ENCODE measurements around the gene P2RY11.

The P2RY11 gene

DNA sequence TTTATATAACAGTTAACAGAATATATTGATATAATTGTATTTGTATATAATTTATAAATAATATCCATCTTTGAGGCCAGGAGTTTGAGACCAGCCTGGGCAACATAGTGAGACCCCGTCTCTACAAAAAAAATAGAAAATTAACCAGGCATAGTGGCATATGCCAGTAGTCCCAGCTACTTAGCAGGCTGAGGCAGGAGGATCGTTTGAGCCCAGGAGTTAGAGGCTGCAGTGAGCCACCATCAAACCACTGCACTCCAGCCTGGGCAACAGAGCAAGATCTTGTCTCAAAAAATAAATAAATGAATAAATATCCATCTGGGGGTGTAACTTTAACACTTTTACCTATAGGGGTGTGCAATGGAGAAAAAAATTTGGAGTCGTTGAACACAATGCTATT is 26.7 kb upstream of the P2RY11 start:
- TF ChIP-seq, protein P1, sequence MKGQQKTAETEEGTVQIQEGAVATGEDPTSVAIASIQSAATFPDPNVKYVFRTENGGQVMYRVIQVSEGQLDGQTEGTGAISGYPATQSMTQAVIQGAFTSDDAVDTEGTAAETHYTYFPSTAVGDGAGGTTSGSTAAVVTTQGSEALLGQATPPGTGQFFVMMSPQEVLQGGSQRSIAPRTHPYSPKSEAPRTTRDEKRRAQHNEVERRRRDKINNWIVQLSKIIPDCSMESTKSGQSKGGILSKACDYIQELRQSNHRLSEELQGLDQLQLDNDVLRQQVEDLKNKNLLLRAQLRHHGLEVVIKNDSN (IDR thresholded peaks at IDR 0.05) = no peak
- TF ChIP-seq TCF12 (IDR thresholded peaks at IDR 0.05; ENCODE audit: low read depth) (no peak), ZBTB7A (IDR thresholded peaks at IDR 0.05; ENCODE audit: low read depth) (no peak), CREB1 (IDR thresholded peaks at IDR 0.05; ENCODE audit: low read depth) (no peak), EP300 (IDR thresholded peaks at IDR 0.05; ENCODE audit: borderline replicate concordance) (no peak), CEBPB (IDR thresholded peaks at IDR 0.05) (no peak), EGR1 (IDR thresholded peaks at IDR 0.05) (no peak), YY1 (IDR thresholded peaks at IDR 0.05; ENCODE audit: low read depth) (no peak), RAD21 (IDR thresholded peaks at IDR 0.05; ENCODE audit: low read depth) (no peak)
- TF ChIP-seq, protein P2, sequence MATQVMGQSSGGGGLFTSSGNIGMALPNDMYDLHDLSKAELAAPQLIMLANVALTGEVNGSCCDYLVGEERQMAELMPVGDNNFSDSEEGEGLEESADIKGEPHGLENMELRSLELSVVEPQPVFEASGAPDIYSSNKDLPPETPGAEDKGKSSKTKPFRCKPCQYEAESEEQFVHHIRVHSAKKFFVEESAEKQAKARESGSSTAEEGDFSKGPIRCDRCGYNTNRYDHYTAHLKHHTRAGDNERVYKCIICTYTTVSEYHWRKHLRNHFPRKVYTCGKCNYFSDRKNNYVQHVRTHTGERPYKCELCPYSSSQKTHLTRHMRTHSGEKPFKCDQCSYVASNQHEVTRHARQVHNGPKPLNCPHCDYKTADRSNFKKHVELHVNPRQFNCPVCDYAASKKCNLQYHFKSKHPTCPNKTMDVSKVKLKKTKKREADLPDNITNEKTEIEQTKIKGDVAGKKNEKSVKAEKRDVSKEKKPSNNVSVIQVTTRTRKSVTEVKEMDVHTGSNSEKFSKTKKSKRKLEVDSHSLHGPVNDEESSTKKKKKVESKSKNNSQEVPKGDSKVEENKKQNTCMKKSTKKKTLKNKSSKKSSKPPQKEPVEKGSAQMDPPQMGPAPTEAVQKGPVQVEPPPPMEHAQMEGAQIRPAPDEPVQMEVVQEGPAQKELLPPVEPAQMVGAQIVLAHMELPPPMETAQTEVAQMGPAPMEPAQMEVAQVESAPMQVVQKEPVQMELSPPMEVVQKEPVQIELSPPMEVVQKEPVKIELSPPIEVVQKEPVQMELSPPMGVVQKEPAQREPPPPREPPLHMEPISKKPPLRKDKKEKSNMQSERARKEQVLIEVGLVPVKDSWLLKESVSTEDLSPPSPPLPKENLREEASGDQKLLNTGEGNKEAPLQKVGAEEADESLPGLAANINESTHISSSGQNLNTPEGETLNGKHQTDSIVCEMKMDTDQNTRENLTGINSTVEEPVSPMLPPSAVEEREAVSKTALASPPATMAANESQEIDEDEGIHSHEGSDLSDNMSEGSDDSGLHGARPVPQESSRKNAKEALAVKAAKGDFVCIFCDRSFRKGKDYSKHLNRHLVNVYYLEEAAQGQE (IDR thresholded peaks at IDR 0.05; ENCODE audit: low read depth) = no peak

DNA sequence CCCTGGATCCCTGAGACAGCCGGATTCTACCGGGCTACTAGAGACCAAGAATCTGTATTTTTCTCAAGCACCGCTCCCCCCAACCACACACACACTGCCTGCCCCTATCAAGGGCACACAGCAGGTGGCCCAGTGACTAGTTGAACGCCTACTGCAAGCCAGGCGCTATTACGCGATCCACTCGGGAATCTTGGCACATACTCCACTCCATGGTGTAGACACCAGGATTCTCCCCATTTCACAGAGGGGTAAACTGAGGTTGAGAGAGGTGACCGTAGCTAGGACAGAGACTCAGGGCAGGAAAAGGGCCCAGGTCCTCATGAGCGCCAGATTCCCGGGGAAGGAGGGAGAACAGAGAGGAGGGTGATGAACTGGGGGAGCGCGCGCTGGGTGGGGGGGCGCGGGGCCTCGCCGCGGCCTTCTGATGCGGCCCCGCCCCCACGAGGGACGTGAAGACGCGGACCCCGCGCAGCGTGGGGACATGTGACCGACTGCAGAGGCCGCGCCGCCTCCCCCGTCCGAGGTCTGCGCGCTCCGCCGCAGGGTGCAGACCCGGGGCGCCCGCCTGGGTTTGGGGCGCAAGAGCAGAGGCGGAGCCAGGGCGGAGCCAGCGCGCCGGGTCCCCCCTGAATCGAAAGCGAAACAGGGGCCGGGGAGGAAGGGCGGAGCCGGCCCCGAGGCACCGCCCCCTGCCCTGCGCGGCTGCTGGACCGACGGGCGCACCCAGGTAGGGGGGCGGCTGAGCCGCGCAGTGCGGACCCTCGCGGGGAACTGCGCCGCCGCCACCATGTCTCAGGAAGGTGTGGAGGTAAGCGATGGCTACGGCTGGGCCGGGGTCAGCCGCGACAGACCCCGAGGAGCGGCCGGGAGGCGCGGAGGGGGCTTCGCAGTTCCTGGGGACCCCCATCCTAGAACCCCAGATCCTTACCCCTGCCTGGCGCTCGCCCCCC is 25.6 kb upstream of the P2RY11 start, which contains the start of gene SHFL:
SHFL (plus strand) TSS at position 677 of the 950 bp plus-strand sequence; CDS start at position 788, 111 bp downstream.
- TF ChIP-seq EGR1 (IDR thresholded peaks at IDR 0.05) (no peak), YY1 (IDR thresholded peaks at IDR 0.05; ENCODE audit: low read depth) (no peak), ZBTB7A (IDR thresholded peaks at IDR 0.05; ENCODE audit: low read depth) (peak; percentile 92), TCF12 (IDR thresholded peaks at IDR 0.05; ENCODE audit: low read depth) (no peak), RAD21 (IDR thresholded peaks at IDR 0.05; ENCODE audit: low read depth) (no peak), TEAD4 (IDR thresholded peaks at IDR 0.05) (no peak), EP300 (IDR thresholded peaks at IDR 0.05; ENCODE audit: borderline replicate concordance) (no peak), TAF1 (IDR thresholded peaks at IDR 0.05; ENCODE audit: low read depth) (no peak), FOXM1 (IDR thresholded peaks at IDR 0.05; ENCODE audit: borderline replicate concordance, low read depth) (no peak), NFIC (IDR thresholded peaks at IDR 0.05) (no peak), CEBPB (IDR thresholded peaks at IDR 0.05) (no peak), CREB1 (IDR thresholded peaks at IDR 0.05; ENCODE audit: low read depth) (no peak)
- TF ChIP-seq, protein P2 (IDR thresholded peaks at IDR 0.05; ENCODE audit: low read depth) = no peak
- TF ChIP-seq, protein P1 (IDR thresholded peaks at IDR 0.05) = peak; percentile 49; the same call in 1 of the 2 replicates

DNA sequence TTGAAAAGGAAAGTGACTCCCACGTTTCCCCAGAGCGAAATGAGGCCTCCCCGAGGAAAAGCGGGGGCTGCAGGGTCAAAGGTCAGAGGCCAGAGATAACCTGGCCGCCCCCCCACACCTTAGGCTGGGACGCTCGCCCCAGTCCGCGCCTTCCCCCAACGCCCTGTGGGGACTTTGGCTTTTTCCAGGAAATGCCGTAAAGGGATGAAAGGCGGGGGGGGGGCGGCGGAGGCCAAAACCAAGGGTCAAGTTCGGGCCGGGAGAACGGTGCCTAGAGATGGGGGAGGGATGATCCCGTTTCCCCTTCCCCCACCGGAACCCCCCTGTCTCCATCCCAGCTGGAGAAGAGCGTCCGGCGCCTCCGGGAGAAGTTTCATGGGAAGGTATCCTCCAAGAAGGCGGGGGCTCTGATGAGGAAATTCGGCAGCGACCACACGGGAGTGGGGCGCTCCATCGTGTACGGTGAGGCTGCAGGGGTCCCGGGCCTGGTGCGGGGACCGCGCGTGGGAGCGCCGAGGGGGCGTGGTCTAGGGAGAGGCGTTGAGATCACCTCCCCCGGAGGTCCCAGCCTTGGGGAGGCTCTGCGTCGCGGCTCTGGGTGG is 24.8 kb upstream of the P2RY11 start:
- TF ChIP-seq TAF1 (IDR thresholded peaks at IDR 0.05; ENCODE audit: low read depth) (no peak), ZBTB7A (IDR thresholded peaks at IDR 0.05; ENCODE audit: low read depth) (peak; percentile 41)

DNA sequence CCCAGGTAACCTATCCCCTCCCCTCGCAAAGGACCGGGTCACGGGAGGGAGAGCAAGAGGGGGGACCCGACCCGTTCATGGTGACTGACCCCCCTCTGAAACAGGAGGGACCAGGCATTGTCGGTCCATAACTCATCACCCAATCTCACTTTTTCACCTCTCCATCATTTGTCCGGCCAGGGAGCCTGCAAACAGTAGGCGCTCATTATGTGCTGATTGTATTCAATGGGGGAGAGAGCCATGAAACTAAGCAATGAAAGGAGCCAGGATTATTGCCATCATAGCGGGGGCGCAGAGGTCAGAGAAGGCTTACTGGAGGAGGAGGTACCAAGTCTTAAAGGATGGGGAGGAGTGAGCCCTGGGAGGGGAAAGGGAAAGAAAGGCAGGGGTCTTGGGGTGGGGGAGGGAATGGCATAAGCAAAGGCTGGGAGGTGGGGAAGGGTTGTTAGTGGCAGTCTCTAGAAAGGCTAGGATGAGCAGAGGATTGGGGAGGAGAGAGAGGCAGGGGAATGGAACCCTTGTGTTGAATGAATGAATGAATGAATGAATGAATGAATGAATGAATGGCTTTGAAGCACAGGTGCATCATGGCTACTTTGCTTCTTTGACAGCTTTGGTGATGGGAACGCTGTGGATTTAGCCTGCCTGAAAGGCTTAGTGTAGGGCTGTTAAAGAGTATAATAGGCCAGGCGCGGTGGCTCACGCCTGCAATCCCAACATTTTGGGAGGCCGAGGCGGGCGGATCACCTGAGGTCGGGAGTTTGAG is 24.0 kb upstream of the P2RY11 start:
- TF ChIP-seq TEAD4 (IDR thresholded peaks at IDR 0.05) = no peak
- no peak for TF ChIP-seq FOXM1 (IDR thresholded peaks at IDR 0.05; ENCODE audit: borderline replicate concordance, low read depth)

DNA sequence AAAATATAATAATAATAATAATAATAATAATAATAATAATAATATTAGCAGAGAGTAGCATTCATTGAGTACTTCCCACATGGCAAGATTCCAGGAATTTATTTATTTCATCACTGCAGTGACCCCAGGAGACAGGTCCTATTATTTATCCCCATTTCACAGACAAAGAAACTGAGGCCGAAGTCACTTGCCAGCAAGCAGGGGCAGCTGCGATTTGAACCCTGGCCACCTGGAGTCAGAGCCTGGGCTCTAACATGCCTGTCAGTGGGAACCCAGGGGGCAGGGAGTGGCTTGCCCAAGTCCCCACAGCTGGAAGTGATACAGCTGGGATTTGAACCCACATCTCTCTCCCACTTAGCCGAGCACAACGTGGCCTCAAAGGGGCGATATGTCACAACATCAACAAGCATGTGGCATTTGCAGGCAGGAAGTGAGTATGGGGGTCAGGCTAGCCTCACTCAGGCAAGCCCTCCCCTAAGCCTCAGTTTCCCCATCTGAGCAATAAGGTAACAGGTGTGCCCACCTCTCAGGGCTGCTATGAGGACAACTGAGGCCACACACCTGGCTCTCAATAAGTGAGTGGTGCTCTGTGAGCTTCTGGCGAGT is 22.4 kb upstream of the P2RY11 start:
- TF ChIP-seq TAF1 (IDR thresholded peaks at IDR 0.05; ENCODE audit: low read depth) = no peak
- no peak for TF ChIP-seq FOXM1 (IDR thresholded peaks at IDR 0.05; ENCODE audit: borderline replicate concordance, low read depth)
- TF ChIP-seq, protein P2 (IDR thresholded peaks at IDR 0.05; ENCODE audit: low read depth) = no peak
- no peak for TF ChIP-seq RAD21 (IDR thresholded peaks at IDR 0.05; ENCODE audit: low read depth)

All from Ishikawa (cell line).